Measurements from ENCODE around the gene NPHP1. TPM values are rescaled to one million over a fixed set of nuclear protein-coding genes. Genes with fewer than 3 reads are reported as not detected.

NPHP1 gene
- total and polyA plus RNA-seq, 2 of the 8 experiments (the other 6 are each of a cell fraction or from before 2014, with no cell fraction given) = 1.4 to 2.8 TPM

GRCh38 chr2:110103061-110103961 is 101.5 kb downstream of the NPHP1 start (continued):
- TF ChIP-seq JUND (IDR thresholded peaks at IDR 0.05; ENCODE audit: low read length) (no peak), NRF1 (IDR thresholded peaks at IDR 0.05; ENCODE audit: low read depth, low read length) (no peak), ATF3 (IDR thresholded peaks at IDR 0.05; ENCODE audit: insufficient read depth, low read depth, low read length) (no peak), CHD2 (IDR thresholded peaks at IDR 0.05; ENCODE audit: low read length) (no peak)
